HG03060 (cell line): ENCODE measurements around the gene PANX2.

Source experiments
- ATAC-seq: cut with Tn5 transposase; IDR thresholded peaks from one replicate; pipeline ENCODE4 v1.9.1; 2021; ENCODE audit warnings: low read depth, moderate number of reproducible peaks; ENCODE audit not compliant: unreplicated experiment

The PANX2 gene

DNA sequence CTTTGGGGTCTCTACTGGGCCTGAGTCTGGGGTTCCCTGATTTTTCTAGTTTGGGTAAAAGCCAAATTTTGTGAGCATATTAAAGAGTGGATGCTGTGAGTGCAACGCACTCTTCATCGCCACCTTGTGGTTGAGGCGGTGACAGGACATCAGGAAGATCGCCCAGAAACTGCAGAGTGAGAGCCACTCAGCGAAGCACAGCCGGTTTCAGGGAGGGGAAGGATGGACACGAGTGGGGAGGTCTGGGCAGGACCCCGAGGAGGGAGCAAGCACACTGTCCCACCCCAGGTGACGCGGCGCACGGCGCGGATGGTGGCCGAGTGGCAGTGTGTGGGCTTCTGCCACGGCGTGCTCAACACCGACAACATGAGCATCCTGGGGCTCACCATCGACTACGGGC is 39.4 kb downstream of the PANX2 start:
- no peak for ATAC-seq

DNA sequence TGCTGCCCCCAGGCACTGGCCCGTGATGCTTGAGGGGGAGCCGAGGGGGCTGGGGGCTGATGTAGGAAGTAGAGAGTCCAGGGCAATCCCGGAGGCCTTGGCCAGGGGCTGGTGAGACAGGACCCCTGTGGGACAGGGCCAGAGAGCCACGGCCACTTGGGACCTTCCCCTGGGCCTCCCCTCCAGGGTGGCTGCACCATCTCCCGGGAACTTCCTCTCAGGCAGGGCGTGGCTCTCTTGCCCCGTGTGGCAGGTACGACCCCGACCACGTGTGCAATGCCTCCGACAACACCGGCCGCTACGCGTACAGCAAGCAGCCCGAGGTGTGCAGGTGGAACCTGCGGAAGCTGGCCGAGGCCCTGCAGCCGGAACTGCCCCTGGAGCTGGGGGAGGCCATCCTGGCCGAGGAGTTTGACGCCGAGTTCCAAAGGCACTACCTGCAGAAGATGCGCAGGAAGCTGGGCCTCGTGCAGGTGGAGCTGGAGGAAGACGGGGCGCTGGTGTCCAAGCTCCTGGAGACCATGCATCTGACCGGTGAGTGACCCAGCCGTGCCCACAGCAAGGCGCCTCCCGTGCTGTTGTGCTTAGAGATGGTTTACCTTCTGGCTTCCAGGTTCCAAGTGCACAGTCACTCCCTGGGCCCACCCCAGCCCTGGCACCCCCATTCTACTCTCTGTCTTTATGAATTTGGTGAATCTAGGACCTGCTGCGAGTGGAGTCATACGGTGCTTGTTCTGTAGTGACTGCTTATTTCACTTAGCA is 40.0 kb downstream of the PANX2 start:
- no peak for ATAC-seq

DNA sequence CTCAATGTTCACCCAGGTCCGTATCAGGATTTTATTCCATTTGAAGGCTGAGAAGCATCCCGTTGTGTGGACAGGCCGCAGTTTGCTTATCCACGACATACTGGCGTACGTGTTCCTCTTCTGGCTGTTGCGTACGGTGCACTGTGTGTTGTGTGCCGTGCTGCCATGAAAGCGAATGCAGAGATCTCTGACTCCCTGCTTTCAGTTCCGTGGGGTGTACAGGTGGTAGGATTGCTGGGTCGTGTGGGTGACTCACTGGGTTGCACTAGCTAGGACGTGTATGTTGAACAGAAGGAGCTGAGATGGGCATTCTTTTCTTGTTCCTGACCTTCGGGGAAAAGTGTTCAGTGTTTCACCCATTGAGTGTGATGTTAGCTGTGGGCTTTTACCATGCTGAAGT is 40.6 kb downstream of the PANX2 start:
- ATAC-seq: no peak

DNA sequence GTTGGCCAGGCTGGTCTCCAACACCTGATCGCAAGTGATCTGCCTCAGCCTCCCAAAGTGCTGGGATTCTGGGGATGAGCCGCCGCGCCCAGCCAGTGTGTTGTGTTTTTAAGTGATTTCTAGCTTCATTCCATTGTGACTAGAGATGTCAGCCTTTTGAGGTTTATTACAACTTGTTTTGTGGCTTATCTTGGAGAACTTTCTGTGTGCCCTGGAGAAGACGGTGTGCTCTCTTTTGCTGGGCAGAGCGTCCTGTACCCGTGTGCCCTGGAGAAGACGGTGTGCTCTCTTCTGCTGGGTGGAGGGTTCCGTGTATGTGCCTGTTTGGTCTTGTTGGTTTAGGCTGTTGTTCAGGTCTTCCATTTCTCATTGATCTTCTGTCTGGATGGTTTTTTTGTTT is 42.7 kb downstream of the PANX2 start:
- ATAC-seq: no peak

DNA sequence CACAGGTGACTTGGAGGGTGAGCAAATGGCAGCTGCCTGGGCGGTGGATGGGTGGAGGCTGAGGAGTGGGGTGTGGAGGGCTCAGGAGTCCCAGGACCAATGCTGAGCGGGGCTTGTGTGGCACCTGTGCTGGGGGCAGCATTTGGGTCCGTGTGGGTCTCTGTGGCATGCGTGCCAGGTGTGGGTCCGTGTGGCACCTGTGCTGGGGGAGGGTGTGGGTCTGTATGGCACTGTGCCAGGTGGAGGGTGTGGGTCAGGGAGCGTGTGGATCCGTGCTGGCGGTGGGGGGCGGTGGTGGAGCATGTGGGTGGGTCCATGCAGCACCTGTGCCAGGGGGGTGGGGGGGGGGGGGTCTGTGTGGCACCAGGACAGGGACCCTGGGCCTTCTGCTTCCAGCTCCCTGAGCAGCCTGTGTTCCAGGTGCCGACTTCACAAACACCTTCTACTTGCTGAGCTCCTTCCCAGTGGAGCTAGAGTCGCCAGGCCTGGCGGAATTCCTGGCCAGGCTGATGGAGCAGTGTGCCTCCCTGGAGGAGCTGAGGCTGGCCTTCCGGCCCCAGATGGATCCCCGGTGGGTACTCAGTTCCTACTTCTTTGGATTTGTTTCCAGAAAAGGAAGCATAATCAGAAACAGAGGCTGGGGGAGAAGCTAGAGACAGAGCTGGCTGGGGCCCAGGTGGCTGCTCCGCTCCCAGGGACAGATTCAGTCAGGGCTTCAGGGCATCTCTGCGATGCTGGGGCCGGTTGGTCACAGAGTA is 44.9 kb downstream of the PANX2 start:
- no peak for ATAC-seq

DNA sequence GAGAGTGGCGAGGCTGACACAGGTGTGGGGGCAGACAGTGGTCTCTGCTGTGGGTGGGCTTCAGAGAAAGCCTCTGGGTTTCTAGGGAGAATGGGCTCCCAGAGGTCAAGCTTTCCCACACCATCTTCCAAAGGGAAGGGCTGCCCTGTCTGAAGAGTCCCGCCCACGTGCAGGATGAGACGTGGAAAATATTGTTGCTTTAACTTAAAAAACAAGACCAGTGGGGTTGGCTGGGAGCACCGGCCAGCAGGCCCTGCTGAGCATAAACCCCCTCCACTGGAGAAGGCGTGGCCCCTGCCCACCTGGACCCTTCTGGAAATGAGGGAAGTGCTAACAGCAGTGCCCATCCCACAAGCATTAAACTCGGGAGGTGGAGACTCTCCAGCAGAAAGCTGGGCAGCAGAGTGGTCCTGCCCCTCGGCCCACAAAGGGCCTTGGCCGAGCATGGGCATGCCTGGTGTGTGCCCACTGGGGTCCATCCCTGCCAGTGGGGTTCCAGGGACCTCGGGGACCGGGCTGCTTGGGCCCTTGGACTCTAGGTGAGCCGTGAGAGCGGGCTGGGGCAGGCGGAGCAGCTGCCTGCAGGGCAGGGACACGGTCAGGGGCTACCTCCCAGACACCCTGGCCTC is 45.6 kb downstream of the PANX2 start:
- no peak for ATAC-seq

DNA sequence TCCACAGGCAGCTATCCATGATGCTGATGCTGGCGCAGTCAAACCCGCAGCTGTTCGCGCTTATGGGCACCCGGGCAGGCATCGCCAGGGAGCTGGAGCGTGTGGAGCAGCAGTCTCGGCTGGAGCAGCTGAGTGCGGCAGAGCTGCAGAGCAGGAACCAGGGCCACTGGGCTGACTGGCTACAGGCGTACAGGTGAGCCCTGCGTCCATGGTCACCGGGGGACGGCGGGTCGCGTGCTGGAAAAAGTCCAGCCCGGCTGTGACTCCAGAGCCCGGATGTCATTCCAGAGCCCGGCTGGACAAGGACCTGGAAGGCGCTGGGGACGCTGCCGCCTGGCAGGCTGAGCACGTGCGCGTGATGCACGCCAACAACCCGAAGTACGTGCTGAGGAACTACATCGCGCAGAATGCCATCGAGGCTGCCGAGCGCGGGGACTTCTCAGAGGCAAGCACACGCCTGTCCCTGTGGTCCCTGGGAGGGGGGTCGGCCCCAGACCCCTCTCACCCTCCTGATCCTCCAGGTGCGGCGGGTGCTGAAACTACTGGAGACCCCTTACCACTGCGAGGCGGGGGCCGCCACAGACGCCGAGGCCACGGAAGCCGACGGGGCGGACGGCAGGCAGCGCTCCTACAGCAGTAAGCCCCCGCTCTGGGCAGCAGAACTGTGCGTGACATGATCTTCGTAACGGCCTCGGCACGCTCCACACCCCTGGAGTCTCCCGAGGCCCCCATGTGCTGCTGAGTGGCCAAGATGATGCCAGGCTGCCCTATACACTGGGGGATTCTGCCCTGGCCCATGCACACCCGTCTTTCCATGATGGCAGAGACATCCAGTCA is 46.4 kb downstream of the PANX2 start:
- ATAC-seq: no peak

DNA sequence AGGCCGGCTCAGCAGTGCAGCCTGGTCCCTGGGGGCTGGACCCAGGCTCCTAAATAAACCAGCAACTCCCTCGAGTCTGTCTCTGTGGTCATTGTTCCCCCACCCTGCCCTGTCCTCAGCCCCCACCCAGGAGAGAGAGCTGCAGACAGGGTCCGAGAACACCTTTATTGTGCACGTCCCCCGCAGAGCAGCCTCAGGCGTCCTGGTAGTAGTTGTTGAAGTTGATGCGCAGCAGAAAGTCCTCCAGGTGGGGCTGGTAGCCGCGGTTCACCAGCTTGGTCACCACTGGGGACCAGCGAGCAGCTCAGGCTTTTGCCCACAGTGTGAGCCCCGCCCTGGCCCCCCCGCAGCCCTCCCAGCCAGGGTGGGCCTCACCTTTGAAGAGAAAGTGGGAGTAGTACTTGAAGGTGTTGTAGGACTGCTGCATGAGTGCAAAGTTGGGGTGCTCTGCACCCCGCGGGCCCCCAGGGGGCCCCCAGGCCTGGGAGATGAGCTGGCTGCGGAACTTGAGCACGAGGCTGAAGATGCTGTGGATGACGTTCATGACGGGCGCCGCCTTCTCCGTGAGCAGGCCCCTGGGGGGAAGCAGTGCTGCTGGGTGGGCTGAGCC is 47.1 kb downstream of the PANX2 start:
- no peak for ATAC-seq

DNA sequence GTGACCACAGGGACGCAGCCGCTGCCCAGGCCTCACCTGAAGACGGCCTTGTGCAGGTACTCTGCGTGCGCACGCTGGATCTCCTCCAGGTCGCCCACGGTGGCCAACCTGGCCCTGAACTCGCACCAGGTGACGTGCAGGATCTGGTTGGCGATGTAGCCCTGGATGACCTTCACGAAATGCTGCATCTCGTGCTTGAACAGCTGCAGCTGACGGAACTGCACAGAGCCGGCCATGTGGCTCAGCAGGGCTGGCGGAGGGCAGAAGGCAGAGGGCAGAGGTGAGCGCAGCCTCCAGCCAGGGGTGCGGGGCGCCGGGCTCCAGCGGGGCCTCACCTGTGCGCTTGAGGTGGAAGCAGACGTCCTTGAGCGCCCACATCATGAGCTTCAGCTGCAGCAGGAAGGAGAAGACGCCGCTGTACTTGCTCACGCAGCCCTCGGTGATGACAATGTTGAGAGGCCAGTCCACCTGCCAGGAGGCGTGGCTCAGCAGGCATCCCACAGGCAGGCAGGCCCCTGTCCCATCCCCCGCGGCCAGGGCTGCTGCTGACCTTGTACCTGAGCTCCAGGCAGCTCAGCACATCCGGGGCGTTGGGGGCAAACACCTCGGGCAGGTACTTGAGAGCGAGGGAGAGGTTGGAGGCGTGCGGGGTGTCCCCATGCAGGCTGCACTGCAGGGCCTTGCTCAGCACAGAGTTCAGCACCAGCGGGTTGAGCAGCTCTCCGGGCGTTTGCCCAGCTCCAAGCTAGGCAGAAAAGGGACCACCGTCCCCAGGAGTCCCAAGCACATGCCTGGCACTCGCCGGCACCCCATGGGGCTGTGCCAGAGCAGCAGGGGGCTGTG is 47.8 kb downstream of the PANX2 start:
- no peak for ATAC-seq

DNA sequence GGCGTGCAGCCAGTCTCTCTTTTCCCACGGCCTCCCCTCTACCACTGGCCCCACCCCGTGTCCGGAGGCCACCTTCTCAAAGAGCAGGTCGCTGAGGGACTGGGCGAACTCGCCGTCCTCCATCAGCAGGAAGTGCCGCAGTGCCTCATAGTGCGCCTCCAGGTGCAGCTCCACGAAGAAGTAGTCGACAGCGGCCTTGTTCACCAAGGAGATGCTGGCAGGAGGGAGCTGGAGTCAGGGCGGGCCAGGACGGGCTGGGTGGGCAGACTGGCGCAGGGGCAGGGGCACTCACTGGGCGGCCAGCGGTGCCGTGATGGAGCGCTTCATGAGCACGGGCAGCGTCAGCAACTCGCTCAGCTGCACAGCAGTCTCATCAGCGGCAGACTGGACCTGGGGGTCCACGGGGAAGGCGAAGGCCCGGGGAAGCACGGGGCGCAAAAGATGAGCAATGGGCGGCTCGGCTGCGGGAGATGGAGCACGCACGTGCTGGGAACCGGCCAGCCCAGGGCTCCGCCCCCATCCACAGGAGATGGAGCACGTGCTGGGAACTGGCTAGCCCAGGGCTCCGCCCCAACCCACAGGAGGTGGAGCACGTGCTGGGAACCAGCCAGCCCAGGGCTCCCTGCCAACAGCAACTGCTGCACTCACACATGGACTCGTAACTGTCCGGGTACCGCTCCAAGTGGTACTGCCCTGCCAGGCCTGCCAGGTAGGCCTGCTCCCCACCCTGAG is 48.6 kb downstream of the PANX2 start:
- ATAC-seq: no peak

DNA sequence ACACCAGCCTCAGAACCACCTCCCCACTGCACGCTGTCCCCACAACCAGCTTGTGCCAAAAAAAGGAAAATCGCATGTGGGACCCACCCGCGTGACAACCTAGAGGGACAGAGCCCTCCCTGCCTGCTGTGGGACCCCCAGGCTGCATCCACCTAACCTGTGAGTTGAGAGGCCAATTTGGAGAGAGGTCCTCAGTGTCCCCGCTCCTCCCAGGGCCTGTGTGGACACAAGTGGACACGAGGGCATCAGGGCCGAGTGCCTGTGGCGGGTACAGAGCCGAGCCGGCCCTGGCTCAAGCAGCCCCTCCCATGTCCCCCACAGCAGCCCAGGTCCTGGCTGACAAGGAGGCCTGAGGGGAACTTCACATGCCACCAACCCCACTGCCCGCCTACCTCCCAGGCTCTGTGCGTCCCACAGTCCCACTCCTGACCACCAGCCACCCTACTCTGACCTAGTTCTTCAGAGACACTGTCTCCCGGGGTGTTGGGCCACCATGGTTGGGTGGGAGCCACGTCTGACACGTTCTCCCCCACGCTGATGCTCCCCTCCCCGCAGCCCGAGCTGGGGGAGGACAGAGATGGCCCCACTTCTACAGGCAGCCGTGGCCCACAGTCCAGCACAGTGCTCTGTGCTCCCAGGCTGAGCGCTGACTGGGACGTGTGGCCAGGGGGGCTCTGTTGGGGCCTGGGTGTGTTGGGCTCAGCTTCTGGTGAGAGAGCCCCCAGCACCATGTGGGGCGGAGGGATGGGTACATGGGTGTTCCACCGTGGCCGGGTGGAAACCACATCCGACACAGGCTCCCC is 49.5 kb downstream of the PANX2 start:
- no peak for ATAC-seq

DNA sequence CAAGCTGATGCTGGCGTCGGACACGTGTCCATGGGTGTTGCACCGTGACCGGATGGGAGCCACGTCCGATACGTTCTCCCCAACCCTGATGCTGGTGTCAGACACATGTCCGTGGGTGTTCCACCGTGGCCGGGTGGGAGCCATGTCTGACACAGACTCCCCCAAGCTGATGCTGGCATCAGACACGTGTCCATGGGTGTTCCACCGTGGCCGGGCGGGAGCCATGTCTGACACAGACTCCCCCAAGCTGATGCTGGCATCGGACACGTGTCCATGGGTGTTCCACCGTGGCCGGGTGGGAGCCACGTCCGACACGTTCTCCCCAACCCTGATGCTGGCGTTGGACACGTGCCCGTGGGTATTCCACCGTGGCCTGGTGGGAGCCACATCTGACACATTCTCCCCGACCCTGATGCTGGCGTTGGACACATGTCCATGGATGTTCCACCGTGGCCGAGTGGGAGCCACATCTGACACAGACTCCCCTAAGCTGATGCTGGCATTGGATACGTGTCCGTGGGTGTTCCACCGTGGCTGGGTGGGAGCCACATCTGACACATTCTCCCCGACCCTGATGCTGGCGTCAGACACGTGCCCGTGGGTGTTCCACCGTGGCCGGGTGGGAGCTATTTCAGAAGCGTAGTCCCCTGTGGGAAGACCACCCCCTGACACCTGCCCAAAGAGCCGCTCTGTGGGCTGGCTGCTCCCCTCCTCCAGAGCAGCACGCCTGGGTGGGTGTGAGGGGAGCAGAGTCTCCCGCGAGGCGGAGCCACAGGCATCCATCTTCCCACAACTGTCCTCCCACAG is 50.3 kb downstream of the PANX2 start:
- no peak for ATAC-seq

DNA sequence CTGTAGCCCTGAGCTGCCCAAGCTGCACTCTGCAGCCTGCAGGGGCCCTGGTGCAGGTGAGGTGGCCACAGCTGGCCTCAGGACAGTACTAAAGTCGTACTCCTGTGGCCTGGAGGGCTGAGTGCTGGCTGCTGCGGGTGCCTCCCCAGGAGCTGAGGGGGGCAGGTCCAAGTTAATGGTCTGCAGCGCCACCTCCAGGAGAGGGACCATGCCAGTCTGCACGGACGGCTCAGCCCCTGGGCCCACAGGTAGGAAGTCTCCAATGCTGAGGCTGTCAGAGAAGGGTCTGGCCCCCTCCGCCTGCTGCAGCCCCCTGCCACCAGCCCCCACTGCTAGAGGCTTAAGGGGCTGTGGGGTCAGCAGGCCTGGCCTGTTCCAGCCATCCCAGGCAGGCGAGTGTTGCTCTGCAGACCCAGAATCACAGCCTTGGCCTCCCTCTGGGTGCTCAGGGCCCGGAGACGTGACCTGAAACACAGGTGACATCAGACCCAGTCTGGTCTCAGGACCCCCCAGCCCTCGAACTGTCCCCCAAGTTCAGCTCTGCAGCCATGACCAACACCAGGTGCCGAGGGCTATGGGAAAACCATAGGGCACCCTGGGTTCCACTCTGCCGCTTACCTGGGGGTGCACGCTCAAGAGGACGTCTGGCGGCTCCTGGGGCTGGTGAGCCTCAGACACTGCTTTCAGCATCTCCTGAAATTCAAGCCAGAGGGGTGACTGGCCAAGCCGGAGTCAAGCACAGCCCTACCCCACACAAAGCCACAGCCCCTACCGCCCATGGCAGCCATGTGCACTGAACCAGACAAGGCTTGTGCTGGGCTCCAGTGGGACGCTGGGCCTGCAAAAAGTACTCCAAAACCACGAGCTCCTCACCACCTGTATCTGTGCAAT is 51.1 kb downstream of the PANX2 start:
- no peak for ATAC-seq

DNA sequence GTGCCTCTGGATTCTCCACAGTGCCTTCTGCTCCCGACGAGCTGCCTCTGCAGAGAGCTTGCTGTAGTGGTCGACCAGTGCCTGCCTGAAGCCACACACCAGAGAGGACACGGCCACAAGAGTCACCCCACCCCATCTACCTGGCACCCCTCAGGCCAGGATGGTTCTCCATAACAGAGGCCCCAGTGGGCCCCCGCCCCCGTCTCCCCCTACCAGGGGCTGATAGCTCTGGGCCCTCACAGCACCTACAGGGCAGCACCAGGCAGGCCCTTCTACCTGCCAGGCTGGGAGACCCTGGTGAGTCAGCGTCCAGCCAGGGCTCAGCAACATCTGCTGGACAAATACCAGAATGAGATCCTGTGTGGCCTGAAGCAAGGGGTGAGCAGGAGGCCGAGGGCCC is 52.0 kb downstream of the PANX2 start:
- no peak for ATAC-seq

DNA sequence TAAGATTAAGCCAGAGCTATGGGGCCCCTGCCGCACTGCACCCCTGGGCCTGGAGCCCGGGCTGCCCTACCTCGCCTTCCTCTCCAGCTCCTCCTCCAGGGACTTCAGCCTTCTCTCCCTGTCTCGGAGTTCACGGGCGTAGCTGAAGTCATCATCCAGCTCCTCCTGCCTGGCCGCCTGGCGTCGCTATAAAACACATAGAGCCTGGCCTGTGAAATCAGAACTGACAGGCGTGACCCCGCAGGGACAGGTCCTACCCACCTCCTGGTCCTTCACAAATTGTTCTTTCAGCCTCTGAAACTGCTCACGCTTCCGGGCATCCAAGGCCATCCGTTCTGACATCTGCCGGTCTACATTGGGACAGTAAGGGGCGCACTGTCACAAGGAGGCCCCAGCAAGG is 53.5 kb downstream of the PANX2 start:
- ATAC-seq: no peak
